Measurements from ENCODE around the gene FBXO28. TPM values are rescaled to one million over a fixed set of nuclear protein-coding genes. Genes with fewer than 3 reads are reported as not detected.

The FBXO28 gene
- total and polyA plus RNA-seq, 3 donors from 2014 or later, result 23.7 to 43.7 (median 29.6) TPM

DNA sequence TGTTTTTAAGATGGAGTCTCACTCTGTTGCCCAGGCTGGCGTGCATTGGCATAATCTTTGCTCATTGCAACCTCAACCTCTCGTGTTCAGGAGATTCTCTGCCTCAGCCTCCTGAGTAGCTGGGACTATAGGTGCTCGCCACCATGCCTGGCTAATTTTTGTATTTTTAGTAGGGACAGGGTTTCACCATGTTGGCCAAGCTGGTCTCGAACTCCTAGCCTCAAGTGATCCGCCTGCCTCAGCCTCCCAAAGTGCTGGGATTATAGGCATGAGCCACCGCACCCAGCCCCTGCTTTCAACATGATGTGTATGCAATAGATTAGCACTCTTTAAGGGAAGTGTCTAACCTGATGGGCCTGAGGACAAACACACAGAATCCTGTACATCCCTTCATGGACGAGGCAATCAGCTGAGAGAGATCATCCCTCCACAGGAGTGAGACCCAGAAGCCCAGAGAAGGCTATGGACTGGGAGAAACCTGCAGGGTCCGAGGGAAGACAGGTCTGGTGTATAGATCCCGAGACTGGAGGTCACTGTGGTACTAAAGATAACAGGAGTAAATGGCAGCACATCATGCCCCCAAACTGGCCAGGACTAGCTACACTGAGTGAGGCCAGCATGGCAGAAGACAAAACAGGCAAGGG is 63.6 kb downstream of the FBXO28 start:
- Histone ChIP-seq H3K9me3 (no peaks in the 10 kb centered on the region), H3K27ac (no peak overlapping the region), H3K4me1 (no peaks in the 10 kb centered on the region), H3K36me3 (ENCODE audit: low read depth, missing control alignments) (no peaks in the 10 kb centered on the region), H3K4me3 (no peak overlapping the region), H3K27me3 (no peaks in the 10 kb centered on the region)
- TF ChIP-seq, protein P1, sequence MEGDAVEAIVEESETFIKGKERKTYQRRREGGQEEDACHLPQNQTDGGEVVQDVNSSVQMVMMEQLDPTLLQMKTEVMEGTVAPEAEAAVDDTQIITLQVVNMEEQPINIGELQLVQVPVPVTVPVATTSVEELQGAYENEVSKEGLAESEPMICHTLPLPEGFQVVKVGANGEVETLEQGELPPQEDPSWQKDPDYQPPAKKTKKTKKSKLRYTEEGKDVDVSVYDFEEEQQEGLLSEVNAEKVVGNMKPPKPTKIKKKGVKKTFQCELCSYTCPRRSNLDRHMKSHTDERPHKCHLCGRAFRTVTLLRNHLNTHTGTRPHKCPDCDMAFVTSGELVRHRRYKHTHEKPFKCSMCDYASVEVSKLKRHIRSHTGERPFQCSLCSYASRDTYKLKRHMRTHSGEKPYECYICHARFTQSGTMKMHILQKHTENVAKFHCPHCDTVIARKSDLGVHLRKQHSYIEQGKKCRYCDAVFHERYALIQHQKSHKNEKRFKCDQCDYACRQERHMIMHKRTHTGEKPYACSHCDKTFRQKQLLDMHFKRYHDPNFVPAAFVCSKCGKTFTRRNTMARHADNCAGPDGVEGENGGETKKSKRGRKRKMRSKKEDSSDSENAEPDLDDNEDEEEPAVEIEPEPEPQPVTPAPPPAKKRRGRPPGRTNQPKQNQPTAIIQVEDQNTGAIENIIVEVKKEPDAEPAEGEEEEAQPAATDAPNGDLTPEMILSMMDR (IDR thresholded peaks at IDR 0.05), result no peak
- TF ChIP-seq POLR2A (IDR thresholded peaks at IDR 0.05), result no peak
- DNase-seq, result no peak
- intact Hi-C loops (cut with DNase I; ENCODE audit: low total_unique reads), result no loop called here
- WGBS, 2 donors, result 88% methylated on average over 9 of the region's 9 CpGs

DNA sequence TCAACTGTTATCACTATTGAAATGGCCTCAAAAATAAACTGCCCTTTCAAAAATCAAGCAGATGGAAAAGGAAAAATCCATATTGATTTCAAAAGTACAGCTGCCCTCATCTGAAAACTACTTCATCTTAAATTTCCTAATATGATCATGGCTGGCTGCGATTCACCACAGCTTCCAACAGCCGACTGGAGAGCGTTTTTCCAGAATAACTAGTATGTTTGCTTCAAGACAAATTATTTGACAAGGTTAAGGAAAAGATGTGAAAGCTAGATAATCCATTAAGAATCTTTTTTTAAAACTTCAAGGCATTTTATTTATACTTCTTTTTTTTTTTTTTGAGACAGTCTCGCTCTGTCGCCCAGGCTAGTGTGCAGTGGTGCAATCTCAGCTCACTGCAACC is 65.0 kb downstream of the FBXO28 start:
- DNase-seq, result no peak
- Histone ChIP-seq H3K4me3 (no peak overlapping the region), H3K27ac (no peak overlapping the region), H3K27me3 (no peaks in the 10 kb centered on the region), H3K9me3 (no peaks in the 10 kb centered on the region), H3K36me3 (ENCODE audit: low read depth, missing control alignments) (no peaks in the 10 kb centered on the region), H3K4me1 (peaks cover under 1% of the 10 kb centered on the region)
- intact Hi-C loops (cut with DNase I; ENCODE audit: low total_unique reads), result no loop called here
- WGBS, 2 donors, result 93% methylated on average over 5 of the region's 5 CpGs
- no peak for TF ChIP-seq POLR2A (IDR thresholded peaks at IDR 0.05)
- TF ChIP-seq, protein P1 (IDR thresholded peaks at IDR 0.05), result no peak

DNA sequence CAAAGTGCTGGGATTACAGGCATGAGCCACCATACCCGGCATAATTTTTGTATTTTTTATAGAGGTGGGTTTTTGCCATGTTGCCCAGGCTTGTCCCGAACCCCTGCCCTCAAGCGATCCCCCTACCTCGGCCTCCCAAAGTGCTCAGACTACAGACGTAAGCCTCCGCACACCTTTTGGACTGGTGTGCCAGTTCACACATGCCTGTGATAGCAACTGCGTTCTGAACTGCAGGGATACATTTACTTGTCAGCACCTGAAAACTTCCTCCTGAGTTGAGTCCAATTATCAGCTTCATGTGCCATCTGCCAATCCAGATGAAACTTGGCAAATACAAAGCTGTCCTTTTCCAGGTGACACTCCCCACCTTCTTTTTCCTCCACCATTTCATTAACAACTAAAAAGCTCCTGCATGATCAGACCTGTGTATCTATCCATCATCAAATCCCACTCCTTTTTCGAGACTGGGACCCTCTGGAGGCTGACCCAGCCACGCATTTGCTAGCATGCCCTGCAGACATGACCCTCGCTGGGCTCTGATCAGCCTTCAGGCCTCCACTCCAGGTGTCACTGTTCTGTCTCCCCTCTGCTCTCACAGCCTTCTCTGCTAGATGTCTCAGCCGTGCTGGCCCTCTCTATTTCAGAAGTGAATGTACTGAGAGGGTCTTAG is 67.0 kb downstream of the FBXO28 start:
- Histone ChIP-seq H3K9me3 (no peaks in the 10 kb centered on the region), H3K27ac (no peak overlapping the region), H3K36me3 (ENCODE audit: low read depth, missing control alignments) (no peaks in the 10 kb centered on the region), H3K4me1 (peaks cover 13% of the 10 kb centered on the region), H3K27me3 (no peaks in the 10 kb centered on the region), H3K4me3 (no peak overlapping the region)
- DNase-seq, result no peak
- WGBS, 2 donors, result 67 to 83% methylated on average over 11 of the region's 11 CpGs
- intact Hi-C loops (cut with DNase I; ENCODE audit: low total_unique reads), result loop anchor here (10.0 kb wide), 1 partner anchor 274 kb away; no protein-coding TSS in a partner anchor
- TF ChIP-seq, protein P1 (IDR thresholded peaks at IDR 0.05), result no peak
- no peak for TF ChIP-seq POLR2A (IDR thresholded peaks at IDR 0.05)

DNA sequence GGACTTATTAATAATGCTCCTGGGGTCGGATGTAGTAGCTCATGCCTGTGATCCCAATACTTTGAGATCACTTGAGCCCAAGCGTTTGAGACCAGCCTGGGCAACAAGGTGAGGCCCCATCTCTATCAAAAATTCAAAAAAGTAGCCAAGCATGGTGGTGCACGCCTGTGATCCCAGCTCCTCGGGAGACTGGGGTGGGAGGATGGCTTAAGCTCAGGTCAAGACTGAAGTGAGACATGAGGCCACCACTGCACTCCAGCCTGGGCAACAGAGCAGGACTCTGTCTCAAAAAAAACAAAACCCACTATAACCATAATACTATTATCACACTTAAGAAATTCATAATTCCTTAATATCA is 67.5 kb downstream of the FBXO28 start:
- 75 to 82% methylated on average over 4 of the region's 4 CpGs for WGBS, 2 donors
- H3K27ac ChIP-seq, result no peak overlapping the region
- H3K4me3 ChIP-seq, result no peak overlapping the region
- H3K36me3 ChIP-seq (ENCODE audit: low read depth, missing control alignments), result no peaks in the 10 kb centered on the region
- no peaks in the 10 kb centered on the region for H3K27me3 ChIP-seq
- TF ChIP-seq, protein P1 (IDR thresholded peaks at IDR 0.05), result no peak
- no peak for TF ChIP-seq POLR2A (IDR thresholded peaks at IDR 0.05)
- DNase-seq, result no peak
- intact Hi-C loops (cut with DNase I; ENCODE audit: low total_unique reads), result loop anchor here (10.0 kb wide), 1 partner anchor 273 kb away; no protein-coding TSS in a partner anchor
- no peaks in the 10 kb centered on the region for H3K9me3 ChIP-seq
- H3K4me1 ChIP-seq, result peaks cover 13% of the 10 kb centered on the region
